Peyer's patch (tissue), 4 donors: ENCODE measurements around the gene RELCH.

ENCODE experiments used
- CTCF ChIP-seq, 6 experiments: fragments of 450-650 bp in 4 of 6; fragments of 200-600 bp in 2 of 6; sonication (generic) in 1 of 6; IDR thresholded peaks; one replicate each; pipeline ENCODE4 v1.5.1; 2017 to 2019; ENCODE audit warnings: antibody characterized with exemption in 6 of 6, mild to moderate bottlenecking in 3 of 6, moderate library complexity in 1 of 6
- POLR2A ChIP-seq, 2 donors: fragments of 450-650 bp; IDR thresholded peaks; one replicate each; pipeline ENCODE4 v1.5.1; 2017; ENCODE audit warnings: antibody characterized with exemption in 2 of 2, mild to moderate bottlenecking in 2 of 2, moderate library complexity in 2 of 2

- TF ChIP-seq CTCF (IDR thresholded peaks at IDR 0.05) = no peak
- TF ChIP-seq POLR2A (IDR thresholded peaks at IDR 0.05) = no peak
Measured at GRCh38 chr18:62245177-62245576, 58.1 kb downstream of the RELCH start.
